Measurements from ENCODE around the gene OR13C4.

Gene OR13C4

DNA sequence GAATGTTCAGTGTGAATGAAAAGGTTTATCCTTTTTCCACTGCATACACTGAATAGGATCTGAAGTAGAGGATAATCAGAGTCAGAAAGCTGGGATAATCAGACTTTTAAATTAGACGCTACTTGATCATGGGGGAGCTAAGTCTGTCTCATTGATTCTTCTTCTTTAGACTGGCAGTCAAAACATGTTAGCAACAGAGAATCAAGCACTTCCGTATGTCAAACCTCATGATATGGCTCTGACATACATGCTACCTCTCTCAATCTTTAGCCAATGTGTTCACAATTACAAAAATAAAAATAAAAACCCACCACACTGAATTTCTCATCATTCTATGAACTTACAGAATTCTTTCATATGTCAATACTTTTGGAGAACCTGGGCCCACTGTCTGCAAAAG lies 42.0 kb downstream of the OR13C4 start:
- H3K27ac ChIP-seq (ENCODE audit: low read length) = no peak overlapping the region
- no peak for TF ChIP-seq EZH2phosphoT487 (IDR thresholded peaks at IDR 0.05; ENCODE audit: low read depth)
- TF ChIP-seq, protein P1, sequence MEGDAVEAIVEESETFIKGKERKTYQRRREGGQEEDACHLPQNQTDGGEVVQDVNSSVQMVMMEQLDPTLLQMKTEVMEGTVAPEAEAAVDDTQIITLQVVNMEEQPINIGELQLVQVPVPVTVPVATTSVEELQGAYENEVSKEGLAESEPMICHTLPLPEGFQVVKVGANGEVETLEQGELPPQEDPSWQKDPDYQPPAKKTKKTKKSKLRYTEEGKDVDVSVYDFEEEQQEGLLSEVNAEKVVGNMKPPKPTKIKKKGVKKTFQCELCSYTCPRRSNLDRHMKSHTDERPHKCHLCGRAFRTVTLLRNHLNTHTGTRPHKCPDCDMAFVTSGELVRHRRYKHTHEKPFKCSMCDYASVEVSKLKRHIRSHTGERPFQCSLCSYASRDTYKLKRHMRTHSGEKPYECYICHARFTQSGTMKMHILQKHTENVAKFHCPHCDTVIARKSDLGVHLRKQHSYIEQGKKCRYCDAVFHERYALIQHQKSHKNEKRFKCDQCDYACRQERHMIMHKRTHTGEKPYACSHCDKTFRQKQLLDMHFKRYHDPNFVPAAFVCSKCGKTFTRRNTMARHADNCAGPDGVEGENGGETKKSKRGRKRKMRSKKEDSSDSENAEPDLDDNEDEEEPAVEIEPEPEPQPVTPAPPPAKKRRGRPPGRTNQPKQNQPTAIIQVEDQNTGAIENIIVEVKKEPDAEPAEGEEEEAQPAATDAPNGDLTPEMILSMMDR (IDR thresholded peaks at IDR 0.05; ENCODE audit: low read depth, low read length) = no peak

DNA sequence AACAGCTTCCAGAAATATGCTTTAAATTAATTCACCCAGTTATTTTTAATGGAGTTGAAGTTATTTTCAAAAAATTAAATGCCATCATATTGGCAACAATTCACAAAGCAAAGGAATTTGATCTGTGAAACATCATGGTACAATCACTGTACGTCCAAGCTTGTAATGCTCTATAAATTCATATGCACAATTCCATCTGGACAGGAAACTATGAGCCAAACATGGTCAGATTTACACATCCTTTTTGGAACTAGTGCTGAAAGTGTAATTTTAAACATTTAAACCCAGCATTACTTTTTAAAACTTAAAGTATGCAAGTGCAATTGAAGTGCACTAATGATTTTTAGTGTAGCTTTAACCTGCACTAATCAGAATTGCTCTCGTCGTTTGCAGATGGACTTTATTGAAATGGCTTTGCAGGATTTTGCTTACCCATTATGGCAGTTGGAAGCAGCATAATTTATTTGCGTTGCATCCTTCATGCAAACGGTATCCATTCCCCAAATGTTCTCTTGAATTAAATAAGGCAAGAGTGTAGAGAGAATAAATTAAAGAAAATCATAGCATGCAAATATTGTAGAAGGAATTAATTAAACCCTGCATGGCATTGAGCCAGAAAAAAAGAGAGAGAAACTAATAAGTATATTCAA lies 44.0 kb downstream of the OR13C4 start:
- Histone ChIP-seq H2AFZ (ENCODE audit: low read depth, low read length) (no peak overlapping the region), H3K9ac (ENCODE audit: low read length) (no peak overlapping the region), H3K36me3 (replicated peaks; ENCODE audit: low read depth, low read length) (no peaks in the 10 kb centered on the region), H3K27me3 (ENCODE audit: low read depth, low read length) (no peaks in the 10 kb centered on the region), H3K27ac (ENCODE audit: low read length) (no peak overlapping the region), H3K4me1 (ENCODE audit: low read length) (no peaks in the 10 kb centered on the region), H4K20me1 (ENCODE audit: insufficient read depth, low read length) (no peaks in the 10 kb centered on the region), H3K4me2 (ENCODE audit: low read length) (no peak overlapping the region), H3K79me2 (ENCODE audit: low read length) (no peaks in the 10 kb centered on the region), H3K4me3 (ENCODE audit: low read length) (no peak overlapping the region), H3K9me3 (ENCODE audit: insufficient read depth, low read length) (no peaks in the 10 kb centered on the region)
- no peak for TF ChIP-seq EZH2phosphoT487 (IDR thresholded peaks at IDR 0.05; ENCODE audit: low read depth)
- TF ChIP-seq, protein P1 (IDR thresholded peaks at IDR 0.05; ENCODE audit: low read depth, low read length) = no peak

More for the DNA sequence above, 42.0 kb downstream of the OR13C4 start:
- H3K36me3 ChIP-seq (replicated peaks; ENCODE audit: low read depth, low read length) = no peaks in the 10 kb centered on the region
- no peak overlapping the region for H3K4me2 ChIP-seq (ENCODE audit: low read length)
- no peak overlapping the region for H3K4me3 ChIP-seq (ENCODE audit: low read length)
- H3K9ac ChIP-seq (ENCODE audit: low read length) = no peak overlapping the region
- H3K27me3 ChIP-seq (ENCODE audit: low read depth, low read length) = no peaks in the 10 kb centered on the region
- H3K4me1 ChIP-seq (ENCODE audit: low read length) = no peaks in the 10 kb centered on the region
- H2AFZ ChIP-seq (ENCODE audit: low read depth, low read length) = no peak overlapping the region
- H3K79me2 ChIP-seq (ENCODE audit: low read length) = no peaks in the 10 kb centered on the region
- no peaks in the 10 kb centered on the region for H3K9me3 ChIP-seq (ENCODE audit: insufficient read depth, low read length)
- H4K20me1 ChIP-seq (ENCODE audit: insufficient read depth, low read length) = no peaks in the 10 kb centered on the region

Measured in OCI-LY3 (cell line).